ENCODE data around the gene CDK5RAP3.

GRCh38 chr17:47999582-47999981, 28.7 kb downstream of the CDK5RAP3 start:
- TF ChIP-seq CTCF (IDR thresholded peaks at IDR 0.05; ENCODE audit: poor library complexity) (no peak), EZH2 (IDR thresholded peaks at IDR 0.05; ENCODE audit: borderline replicate concordance) (no peak)

All from hepatocyte (in vitro differentiated cells).